ENCODE measurements around the gene DIO1.

DIO1 gene

DNA sequence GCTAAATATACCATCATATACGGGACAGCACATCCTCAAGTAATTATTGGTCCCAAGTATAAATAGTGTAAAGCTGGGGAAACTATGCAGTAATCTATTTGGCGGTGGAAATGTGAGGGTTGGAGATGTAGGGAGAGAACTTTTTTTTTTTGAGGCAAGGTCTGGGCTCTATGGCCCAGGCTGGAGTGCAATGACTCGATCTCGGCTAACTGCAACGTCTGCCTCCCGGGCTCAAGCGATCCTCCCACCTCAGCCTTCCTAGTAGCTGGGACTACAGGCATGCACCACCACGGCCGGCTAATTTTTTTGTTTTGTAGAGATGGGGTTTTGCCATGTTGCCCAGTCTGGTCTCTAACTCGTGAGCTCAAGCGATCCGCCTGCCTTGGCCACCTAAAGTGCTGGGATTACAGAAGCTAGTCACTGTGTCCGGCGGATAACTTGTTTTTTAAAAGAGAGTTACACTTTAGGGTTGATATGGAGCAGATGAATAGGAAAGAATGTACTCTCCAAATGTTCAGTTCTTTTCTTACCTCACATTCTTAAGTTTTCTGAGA, 49.6 kb downstream of the DIO1 start:
- no peak for DNase-seq

GRCh38 chr1:53944469-53945182, 50.6 kb downstream of the DIO1 start:
- DNase-seq = peak; percentile 43

- DNase-seq = no peak
Measured at GRCh38 chr1:53945183-53945432, 51.1 kb downstream of the DIO1 start.

GRCh38 chr1:53945433-53946251, 51.7 kb downstream of the DIO1 start, which contains the start of gene IFT25:
Gene IFT25 (minus strand): TSS chr1:53945699. CDS start chr1:53940082, 5,617 bp downstream.
- peak; percentile 96 for DNase-seq

GRCh38 chr1:53946252-53947171, 52.5 kb downstream of the DIO1 start, which contains the start of gene LRRC42:
Gene LRRC42 (plus strand): TSS chr1:53946350. CDS start chr1:53952000, 5,650 bp downstream.
- DNase-seq = peak; percentile 89

- no peak for DNase-seq
Measured at GRCh38 chr1:53947172-53947907, 53.4 kb downstream of the DIO1 start.

GRCh38 chr1:53948291-53948690, 54.3 kb downstream of the DIO1 start:
- DNase-seq = no peak

GRCh38 chr1:53949023-53949990, 55.3 kb downstream of the DIO1 start:
- DNase-seq = peak; percentile 53

- DNase-seq = no peak
Measured at GRCh38 chr1:53951697-53952096, 57.7 kb downstream of the DIO1 start.

DNA sequence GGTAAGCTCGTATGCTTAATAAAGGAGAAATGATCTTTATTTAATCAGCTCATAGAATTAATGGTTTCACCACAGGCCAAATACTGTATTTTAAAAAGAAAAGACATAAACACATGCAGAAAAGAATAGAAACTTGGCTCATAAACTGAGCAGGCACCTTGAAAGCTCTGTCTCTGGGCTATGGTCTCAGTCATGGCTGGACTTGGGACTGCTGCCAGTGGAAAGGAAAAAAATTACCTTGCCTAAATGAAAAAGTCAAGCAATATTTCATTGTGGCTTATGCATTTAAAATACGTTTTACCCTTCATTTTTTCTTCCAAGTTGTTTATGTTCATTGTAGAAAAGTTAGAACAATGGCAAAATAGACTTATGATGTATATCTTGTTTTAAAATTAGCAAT, 60.1 kb downstream of the DIO1 start:
- DNase-seq = no peak

DNA sequence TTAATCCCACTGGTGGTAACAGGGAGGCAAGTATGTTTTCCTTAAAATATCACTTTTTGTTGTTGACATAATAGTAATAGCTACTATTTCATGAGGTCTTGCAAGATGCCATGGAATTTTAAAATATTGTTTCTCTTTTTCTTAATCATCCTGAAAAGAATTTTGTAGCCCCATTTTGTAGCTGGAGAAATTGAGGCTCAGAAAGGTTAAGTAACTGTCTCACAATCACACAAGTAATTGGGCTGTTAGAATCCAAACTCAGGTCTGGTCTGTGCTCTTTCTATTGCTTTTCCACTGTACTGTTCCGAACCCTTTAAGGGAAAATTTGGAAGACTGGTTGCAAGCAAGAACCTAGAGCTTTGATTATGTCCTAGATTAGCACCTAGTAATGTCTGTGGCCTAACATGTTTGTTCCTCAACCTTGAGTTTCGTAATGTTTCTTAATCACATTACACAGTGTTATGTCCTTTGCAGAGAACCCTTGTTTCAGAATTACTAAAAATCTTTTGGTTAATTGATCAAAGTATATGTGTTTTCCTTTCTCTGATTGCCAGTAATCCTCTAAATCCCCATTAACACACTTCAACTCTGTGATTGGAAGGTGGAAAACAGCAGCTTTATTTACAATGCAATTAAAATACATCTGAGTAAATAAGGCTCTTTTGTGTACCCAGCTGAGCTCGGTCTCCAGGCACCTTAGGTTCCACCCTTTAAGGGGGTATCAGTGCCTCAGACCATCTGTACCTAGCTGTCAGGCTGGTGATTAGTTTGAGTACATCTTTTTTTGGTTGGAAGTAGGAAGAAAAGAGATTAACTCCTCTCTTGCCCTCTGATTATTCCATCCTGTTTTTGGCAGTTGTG, 62.6 kb downstream of the DIO1 start:
- no peak for DNase-seq

DNA sequence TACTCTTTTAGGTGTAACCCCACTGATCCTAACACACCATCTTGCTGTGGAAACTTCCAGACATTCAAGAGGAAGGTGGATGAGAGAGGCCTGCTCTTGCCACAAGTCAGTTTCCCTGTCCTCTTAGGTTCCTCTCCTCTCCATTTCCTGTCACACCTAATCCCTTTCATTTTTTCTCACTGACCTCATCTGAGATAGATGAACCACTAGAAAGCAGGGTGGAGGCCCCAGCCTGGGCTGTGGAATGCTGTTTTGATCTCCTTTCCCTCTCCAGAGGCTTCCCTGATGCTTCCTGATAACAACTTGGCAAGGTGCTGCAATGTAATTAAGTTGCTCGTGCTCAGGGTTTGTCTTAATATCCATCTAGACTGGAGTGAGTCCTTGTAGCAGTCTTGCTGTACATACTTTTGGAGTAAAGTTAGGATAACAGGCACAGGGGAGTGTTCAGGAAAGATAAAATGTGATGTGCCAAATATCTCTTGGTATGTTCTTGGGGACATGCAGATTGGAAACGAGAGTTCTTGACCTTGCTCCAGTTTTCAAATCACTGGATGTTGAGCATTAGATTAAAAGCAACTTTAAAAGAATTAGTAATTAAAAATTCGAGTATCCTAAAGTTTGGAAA, 63.3 kb downstream of the DIO1 start:
- no peak for DNase-seq

- peak; percentile 55 for DNase-seq
Measured at GRCh38 chr1:53959664-53960250, 65.8 kb downstream of the DIO1 start.

Measured in RPMI8226 (cell line).